DOHH2 (cell line): ENCODE data around the gene TMEM86A.

Source experiments
- EZH2phosphoT487 ChIP-seq: fragments of 200-600 bp; sonication (generic); IDR thresholded peaks from 2 replicates; pipeline ENCODE4 v1.6.1; 2017; ENCODE audit warnings: borderline replicate concordance, mild to moderate bottlenecking, antibody characterized with exemption, low read length, moderate library complexity, mixed read lengths
- TF ChIP-seq, protein P1 (sequence below): fragments of 200-600 bp; sonication (generic); IDR thresholded peaks from one replicate; pipeline ENCODE4 v1.5.1; 2014; ENCODE audit warnings: antibody characterized with exemption, mild to moderate bottlenecking, low read depth, low read length; ENCODE audit not compliant: poor library complexity, severe bottlenecking

DNA sequence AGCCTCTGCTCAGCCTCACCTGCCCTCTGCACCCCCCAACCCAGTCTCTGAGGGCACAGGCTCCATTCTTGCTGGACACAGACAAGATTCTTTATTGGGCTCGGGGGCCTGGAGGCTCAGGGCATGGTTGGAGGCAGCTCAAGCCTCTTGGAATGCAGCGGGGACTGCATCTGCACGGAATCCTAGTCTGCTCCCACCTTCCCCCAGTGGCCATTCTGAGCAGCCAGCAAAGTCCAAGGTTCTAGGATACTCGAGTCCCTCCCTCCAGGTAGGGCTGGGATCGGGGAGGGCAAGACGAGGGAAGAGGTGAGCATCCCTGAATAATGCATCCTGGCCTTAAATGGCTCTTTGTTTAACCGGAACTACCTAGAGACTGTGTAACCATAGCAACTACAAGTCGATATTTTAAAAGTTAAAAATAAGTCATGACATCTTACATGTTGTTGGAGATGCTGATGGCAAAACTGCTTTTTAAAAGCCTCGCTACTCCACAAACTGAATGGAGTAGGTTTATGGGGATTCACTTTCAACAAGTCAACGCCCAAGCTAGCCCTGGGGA, 38.1 kb downstream of the TMEM86A start:
- TF ChIP-seq, protein P1, sequence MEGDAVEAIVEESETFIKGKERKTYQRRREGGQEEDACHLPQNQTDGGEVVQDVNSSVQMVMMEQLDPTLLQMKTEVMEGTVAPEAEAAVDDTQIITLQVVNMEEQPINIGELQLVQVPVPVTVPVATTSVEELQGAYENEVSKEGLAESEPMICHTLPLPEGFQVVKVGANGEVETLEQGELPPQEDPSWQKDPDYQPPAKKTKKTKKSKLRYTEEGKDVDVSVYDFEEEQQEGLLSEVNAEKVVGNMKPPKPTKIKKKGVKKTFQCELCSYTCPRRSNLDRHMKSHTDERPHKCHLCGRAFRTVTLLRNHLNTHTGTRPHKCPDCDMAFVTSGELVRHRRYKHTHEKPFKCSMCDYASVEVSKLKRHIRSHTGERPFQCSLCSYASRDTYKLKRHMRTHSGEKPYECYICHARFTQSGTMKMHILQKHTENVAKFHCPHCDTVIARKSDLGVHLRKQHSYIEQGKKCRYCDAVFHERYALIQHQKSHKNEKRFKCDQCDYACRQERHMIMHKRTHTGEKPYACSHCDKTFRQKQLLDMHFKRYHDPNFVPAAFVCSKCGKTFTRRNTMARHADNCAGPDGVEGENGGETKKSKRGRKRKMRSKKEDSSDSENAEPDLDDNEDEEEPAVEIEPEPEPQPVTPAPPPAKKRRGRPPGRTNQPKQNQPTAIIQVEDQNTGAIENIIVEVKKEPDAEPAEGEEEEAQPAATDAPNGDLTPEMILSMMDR, result no peak
- no peak for TF ChIP-seq EZH2phosphoT487
